ENCODE results near the gene NAALADL2.

The NAALADL2 gene

GRCh38 chr3:174884776-174885568 lies 25.8 kb downstream of the NAALADL2 start:
- no peak for DNase-seq (ENCODE audit: low read depth)

- DNase-seq (ENCODE audit: low read depth): peak; percentile 4
Observed at GRCh38 chr3:174891524-174892203, 32.5 kb downstream of the NAALADL2 start.

GRCh38 chr3:174907027-174907426 lies 47.9 kb downstream of the NAALADL2 start:
- DNase-seq (ENCODE audit: low read depth): peak; percentile 54

- peak; percentile 37 for DNase-seq (ENCODE audit: low read depth)
Observed at GRCh38 chr3:174907628-174908407, 48.7 kb downstream of the NAALADL2 start.

- DNase-seq (ENCODE audit: low read depth): peak; percentile 88
Observed at GRCh38 chr3:174931473-174932353, 72.6 kb downstream of the NAALADL2 start.

GRCh38 chr3:174936590-174936989 lies 77.5 kb downstream of the NAALADL2 start:
- no peak for DNase-seq (ENCODE audit: low read depth)

- DNase-seq (ENCODE audit: low read depth): peak; percentile 86
Observed at GRCh38 chr3:174937478-174937877, 78.3 kb downstream of the NAALADL2 start.

- DNase-seq (ENCODE audit: low read depth): peak; percentile 47
Observed at GRCh38 chr3:174938102-174938501, 79.0 kb downstream of the NAALADL2 start.

- no peak for DNase-seq (ENCODE audit: low read depth)
Observed at GRCh38 chr3:174940151-174940550, 81.0 kb downstream of the NAALADL2 start.

- no peak for DNase-seq (ENCODE audit: low read depth)
Observed at GRCh38 chr3:174945276-174945675, 86.1 kb downstream of the NAALADL2 start.

- DNase-seq (ENCODE audit: low read depth): peak; percentile 43
Observed at GRCh38 chr3:174945951-174946350, 86.8 kb downstream of the NAALADL2 start.

- DNase-seq (ENCODE audit: low read depth): peak; percentile 99
Observed at GRCh38 chr3:174949523-174949922, 90.4 kb downstream of the NAALADL2 start.

- DNase-seq (ENCODE audit: low read depth): peak; percentile 88
Observed at GRCh38 chr3:174951034-174951433, 91.9 kb downstream of the NAALADL2 start.

GRCh38 chr3:174951498-174952005 lies 92.4 kb downstream of the NAALADL2 start:
- no peak for DNase-seq (ENCODE audit: low read depth)

- DNase-seq (ENCODE audit: low read depth): no peak
Observed at GRCh38 chr3:174953068-174953467, 93.9 kb downstream of the NAALADL2 start.

GRCh38 chr3:174955513-174956016 lies 96.4 kb downstream of the NAALADL2 start:
- peak; percentile 75 for DNase-seq (ENCODE audit: low read depth)

- peak; percentile 65 for DNase-seq (ENCODE audit: low read depth)
Observed at GRCh38 chr3:174957081-174957480, 97.9 kb downstream of the NAALADL2 start.

GRCh38 chr3:174957551-174958001 lies 98.4 kb downstream of the NAALADL2 start:
- peak; percentile 86 for DNase-seq (ENCODE audit: low read depth)

GRCh38 chr3:174958671-174959328 lies 99.7 kb downstream of the NAALADL2 start:
- peak; percentile 36 for DNase-seq (ENCODE audit: low read depth)

- no peak for DNase-seq (ENCODE audit: low read depth)
Observed at GRCh38 chr3:174959556-174960065, 100.5 kb downstream of the NAALADL2 start.

All from EH (cell line).